NCI-H2196 (cell line): ENCODE data around the gene CAMKMT.

Experiments used
- DNase-seq: peaks from one replicate; lab custom pipeline; 2025; ENCODE audit not compliant: unreplicated experiment; lab: John Stamatoyannopoulos, UW

Gene CAMKMT

DNA sequence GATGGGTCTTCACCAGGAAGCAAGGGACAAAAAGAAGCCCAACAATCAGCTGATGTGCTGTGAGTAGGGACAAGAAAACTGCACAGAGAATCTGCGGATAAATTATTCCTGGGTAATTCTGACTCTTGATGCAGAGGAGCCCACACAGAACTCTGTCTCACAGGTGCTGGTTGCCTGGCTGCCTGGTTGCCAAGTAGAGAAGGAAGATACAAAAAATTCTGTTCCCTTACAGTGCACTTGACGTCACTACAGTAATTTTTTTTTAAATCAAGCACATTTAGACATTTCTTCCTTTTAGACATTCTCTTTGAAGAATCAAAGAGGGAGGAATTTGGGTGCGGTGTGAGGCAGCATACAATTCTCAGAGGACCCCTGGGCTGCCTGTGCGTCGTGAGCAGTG is 427.7 kb downstream of the CAMKMT start:
- no peak for DNase-seq

DNA sequence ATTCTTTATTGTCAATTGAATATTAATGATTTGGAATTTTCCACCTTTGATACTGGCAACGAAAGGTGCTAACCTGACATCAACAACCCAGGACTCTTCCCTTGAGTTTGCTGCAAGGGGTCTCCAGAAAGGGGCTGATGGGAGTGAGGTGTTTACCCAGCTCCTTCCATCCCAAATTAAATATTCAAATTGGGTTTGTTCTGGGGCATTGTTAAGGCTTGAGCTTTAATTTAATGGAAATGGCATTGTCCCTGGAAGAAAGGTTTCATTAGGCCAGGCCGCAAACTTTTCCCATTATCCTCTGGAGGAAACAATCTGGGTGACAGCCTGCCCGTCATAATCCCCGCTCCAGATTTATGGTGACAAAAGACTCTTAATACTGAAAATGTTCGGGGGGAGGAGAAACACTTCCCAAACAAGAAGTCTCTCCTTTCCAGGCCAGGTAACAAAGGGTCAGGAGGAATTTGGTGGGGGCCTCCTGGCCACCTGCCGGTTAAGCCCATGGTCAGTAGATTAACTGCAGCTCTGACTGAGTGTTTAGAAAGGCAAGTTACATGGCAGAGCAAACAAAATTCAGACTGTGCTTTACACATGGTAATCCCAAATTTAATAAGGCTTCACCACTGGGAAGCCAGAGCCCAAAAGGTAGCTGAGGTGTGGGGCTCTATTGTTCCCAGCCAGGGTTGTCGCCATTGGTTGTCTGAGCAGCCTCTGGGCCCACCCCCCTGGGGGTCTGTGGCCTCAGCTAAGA is 428.4 kb downstream of the CAMKMT start:
- DNase-seq, result no peak

- DNase-seq, result no peak
Measured at GRCh38 chr2:44793322-44793870, 431.6 kb downstream of the CAMKMT start.

DNA sequence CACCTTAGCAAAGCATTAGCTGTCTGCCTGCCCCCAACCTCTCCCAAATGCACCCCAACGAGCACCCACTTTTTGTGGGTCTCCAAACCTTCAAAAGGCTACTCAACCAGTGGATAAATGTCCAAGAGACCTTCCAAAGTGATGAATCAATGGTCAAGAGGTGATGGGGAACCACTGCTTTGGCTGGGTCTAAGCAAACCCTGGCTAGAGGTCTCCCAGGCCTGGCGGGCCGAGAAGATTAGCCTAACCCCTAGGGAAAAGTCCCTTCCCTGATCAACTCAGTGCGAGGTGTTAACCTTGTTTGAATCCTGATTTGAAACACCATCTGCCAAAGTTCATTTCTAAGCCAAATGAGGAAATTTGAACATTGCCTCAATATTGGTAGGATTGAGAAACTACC is 435.0 kb downstream of the CAMKMT start:
- no peak for DNase-seq

DNA sequence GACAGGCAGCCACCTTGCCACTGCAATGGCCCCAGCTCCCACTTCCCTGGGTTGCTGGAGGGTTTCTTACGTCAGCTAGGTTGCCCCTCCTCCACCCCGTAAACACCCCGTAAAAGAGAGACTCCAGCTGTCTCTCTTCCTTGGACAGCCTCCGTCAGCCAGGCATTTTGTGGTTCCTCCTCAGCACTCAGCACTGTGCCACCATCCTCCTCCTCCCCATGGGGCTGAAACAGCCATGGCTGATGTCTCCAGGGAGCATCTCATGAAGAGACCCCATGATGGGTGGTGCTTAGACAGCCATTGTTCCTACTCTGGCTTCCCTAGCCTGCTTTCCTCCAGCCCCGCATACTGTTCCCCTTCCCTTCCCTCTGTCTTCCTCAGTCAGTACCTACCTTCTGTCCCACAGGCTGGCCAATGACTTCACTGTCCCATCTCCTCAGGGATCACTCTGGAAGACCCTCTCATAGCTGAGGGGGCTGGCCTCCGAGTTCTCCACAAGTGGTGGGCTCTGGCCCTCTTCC is 436.5 kb downstream of the CAMKMT start:
- no peak for DNase-seq

DNA sequence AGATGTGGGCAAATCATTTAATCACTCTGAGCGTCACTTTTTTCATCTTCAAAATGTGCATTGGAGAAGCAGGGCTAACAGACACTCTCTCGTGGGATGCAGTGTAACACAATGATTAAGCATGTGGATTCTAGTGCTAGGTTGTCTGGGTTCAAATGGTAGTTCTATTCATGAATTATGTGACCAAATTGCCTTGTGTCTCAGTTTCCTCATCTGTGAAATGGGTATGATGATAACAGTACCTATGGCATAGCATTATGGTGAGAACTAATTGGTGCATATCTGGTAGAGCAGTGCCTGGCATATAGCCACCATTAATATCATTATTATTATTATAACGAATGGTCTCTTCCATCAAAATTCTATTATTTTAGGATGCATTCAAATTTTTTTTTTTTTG is 437.4 kb downstream of the CAMKMT start:
- no peak for DNase-seq

GRCh38 chr2:44799754-44800153 is 438.0 kb downstream of the CAMKMT start:
- DNase-seq, result no peak

GRCh38 chr2:44801289-44801840 is 439.6 kb downstream of the CAMKMT start:
- no peak for DNase-seq

DNA sequence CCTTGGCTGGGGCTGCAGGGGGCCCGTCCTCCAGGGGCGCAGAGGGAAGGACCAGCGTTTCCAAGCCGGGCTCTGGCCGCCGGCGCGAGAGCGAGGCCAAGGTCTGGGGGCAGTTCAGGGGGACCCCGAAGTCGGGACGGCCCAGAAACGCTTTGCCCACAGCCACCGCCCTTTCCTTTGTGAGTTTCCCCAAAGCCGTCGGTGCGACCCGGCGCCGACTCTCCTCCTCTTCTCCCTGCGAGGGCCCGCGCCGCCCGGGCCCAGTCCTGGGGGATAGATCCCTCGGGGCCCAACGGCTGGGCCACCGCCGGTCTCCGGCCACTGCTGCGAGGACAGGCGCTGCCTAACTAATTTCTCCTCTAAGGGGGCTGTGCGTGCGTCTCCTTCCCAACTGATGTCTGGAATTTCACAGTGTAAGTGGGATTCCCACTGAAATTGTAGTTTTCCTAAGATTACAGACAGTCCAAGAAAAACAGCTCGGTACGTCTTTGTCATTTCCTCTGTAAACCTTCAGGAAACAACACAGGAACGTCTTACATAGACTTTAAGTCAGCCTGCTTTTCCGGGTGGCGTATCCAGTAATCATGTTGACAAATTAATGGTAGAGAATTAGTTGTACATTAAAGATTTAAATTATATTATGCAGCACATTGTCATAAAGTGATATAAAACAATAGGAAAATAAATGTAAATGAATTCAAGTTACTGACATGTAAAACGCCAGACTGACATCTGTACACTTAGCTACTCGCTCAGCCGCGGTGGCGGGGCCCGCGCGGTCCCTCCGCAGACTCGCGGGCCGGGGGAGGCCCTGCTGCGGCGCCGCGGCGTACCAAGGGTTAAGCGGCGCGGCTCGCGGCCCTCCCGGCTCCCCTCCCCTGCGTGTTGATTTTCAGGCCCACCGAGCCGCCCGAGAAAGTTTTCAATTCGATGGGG is 440.4 kb downstream of the CAMKMT start:
- DNase-seq, result no peak

DNA sequence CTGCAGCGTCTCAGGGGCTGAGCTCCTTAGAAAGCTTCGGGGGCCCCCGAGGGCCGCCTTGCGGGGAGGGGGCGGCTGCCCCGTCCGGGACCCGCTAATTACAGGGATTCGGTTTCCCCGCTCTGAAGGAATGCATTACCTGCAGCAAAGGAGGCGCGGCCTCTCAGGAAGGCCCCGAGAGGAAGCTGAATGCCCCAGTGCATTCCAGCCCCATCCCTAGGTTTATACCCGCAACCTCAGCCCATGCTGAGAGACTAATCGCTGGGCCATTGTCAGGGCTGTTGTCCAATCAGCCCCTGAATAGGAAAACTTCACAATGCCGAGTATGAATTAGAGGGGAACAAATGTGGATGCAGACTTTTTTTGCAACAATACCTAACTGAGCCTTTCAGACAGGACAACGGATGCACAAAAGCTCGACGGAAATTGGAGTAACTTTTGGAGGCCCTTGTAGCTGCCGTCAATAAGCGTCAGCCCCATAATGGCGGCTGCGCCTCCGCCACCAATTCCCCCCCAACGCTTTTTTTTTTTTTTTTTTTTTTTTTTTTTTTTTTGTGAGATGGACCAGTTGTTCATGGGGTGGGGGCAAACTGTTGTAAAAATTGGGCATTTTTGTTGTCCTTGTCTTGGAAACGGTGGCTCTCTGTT is 441.2 kb downstream of the CAMKMT start:
- DNase-seq, result no peak

- no peak for DNase-seq
Measured at GRCh38 chr2:44804406-44805265, 442.9 kb downstream of the CAMKMT start.

GRCh38 chr2:44805401-44806235 is 443.9 kb downstream of the CAMKMT start:
- DNase-seq, result no peak

DNA sequence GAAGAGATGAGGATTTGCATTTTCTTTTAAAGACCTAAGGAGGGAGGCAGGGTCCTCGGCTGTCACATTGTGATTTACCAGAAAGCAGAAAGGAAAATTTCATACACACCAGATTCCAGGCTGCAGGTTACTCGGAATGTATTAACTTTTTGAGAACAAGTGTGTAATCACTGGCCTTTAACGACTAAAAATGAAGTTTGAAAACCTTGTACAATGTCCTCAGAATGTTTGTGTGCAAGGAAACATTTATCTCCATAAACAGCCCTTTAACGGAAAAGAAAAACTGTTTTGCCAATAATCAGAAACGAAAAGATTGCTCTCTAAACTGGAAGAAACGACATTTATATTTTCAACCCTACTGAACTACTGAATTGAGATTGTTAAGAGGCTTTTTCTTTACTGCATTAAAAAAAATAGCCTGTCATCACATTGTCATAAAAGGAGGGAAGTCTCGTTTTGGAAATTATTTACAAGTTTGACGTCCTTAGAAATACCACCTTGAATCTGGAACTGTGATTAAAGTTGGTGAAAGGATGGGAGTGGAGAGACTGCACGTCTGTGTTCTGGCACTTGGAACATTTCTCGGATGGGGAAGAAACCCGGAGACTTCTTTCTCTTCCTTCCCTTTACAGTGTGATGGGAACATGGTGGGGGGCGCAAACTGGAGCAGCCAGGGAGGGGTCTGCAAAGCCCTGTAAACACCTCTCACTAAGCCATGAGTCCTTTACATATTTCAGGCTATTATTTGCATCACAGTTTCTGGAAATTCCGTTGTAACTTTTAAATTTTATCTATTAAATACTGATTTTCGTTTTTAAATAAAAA is 445.7 kb downstream of the CAMKMT start:
- no peak for DNase-seq

DNA sequence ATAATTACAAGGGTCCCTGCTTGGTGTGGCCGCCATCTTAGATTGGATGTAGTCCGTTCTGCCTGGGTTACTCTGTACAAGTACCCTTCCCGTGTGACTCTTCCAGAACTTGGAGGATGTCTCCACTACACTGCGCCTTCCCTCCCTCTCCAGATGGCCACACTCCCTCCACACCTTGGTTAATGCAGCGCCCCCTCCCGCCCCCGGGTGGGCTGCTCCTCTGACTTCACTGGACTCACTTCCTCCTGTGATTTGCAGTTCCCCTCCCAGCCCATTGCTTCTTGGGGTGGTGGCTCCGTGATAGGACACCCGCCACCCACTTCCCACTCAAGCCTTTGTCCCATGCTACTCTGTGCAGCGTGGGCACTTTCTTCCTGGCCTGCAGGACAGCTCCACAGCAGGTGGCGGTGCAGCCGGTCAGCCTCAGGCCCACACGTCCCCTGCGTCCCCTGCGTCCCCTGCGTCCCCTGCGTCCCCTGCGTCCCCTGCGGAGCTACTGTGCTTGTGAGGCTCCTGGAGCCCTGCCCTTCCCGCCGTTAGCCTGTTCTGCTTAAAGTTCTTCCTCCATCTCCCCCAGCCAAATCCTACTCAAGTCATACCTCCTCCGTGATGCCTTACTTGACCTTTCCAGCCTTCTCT is 449.3 kb downstream of the CAMKMT start:
- no peak for DNase-seq

GRCh38 chr2:44813165-44813564 is 451.4 kb downstream of the CAMKMT start:
- no peak for DNase-seq

DNA sequence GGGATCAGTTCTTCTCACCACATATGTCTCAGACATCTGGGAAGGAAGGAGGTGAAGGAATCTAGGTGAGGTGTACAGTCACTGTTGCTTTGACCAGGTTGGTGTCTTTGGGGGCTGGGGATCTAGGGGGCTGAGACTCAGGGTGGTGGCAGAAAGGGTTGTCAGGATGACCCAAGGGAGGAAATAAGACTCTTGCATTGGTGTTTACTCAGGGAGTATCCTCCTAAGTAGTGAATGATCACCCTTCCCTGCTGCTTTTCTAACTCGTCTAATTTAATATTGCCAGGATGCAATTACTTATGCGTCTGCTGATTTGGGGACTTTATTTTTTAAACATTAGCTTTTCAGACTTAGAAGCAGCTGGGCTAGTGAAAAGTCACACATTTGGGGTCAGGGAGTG is 451.9 kb downstream of the CAMKMT start:
- no peak for DNase-seq

DNA sequence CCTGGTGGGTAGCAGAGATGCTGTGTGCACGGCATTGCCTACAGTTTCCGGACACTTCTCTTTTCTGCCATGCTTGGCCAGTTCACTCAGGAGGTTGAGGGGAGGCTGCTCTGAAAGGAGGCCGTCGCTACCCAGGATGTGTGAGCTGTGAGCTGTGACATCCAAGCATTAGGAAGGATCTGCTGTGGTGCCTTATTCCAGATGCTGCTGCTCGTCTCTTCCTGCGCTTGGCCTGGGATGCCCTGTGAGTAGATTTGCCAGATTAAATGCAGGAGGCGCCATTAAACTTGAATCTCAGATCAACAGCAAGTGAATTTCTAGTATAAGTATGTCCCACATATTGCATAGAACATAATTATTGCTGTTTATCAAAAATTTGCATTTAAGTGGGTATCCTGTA is 455.5 kb downstream of the CAMKMT start:
- no peak for DNase-seq
